Astrocyte of the cerebellum (primary cell): ENCODE results near the gene RAD51AP2.
"Not testable (repeated sequence)": the region's sequence is repeated elsewhere in the genome, so short reads cannot be mapped to it uniquely, and the experiment has no call there.

Source experiments
- DNase-seq: peaks from one replicate; pipeline ENCODE4 v3.0.0-alpha.2; 2011; ENCODE audit warnings: low read depth
- H3K4me3 ChIP-seq: 2 replicates; pipeline ENCODE4 v1.5.1; 2011; ENCODE audit warnings: mild to moderate bottlenecking, low read depth, low read length, moderate library complexity
- CTCF ChIP-seq: IDR thresholded peaks from 2 replicates; pipeline ENCODE4 v1.5.1; 2012; ENCODE audit warnings: low read length, low read depth, moderate library complexity, mild to moderate bottlenecking; ENCODE audit errors: missing control alignments
- in situ Hi-C: cut with HindIII; loops from 2 replicates; pipeline ENCODE4 v1.10.0; 2017; ENCODE audit warnings: low sequenced_read_pairs

Gene RAD51AP2

GRCh38 chr2:17495590-17495989 is 22.6 kb downstream of the RAD51AP2 start:
- H3K4me3 ChIP-seq = no peak overlapping the region
- in situ Hi-C loops = no loop called here
- no peak for DNase-seq
- no peak for TF ChIP-seq CTCF

GRCh38 chr2:17490165-17490564 is 28.1 kb downstream of the RAD51AP2 start:
- DNase-seq, in situ Hi-C loops, H3K4me3 ChIP-seq: not testable (repeated sequence)

GRCh38 chr2:17488610-17489009 is 29.6 kb downstream of the RAD51AP2 start:
- in situ Hi-C loops, H3K4me3 ChIP-seq, DNase-seq: not testable (repeated sequence)

- in situ Hi-C loops = loop anchor here (5.0 kb wide), 1 partner anchor 41 kb away; no protein-coding TSS in a partner anchor
- TF ChIP-seq CTCF = no peak
- DNase-seq = no peak
- no peak overlapping the region for H3K4me3 ChIP-seq
Observed at GRCh38 chr2:17483496-17483895, 34.7 kb downstream of the RAD51AP2 start.

- in situ Hi-C loops = loop anchor here (5.0 kb wide), 1 partner anchor 40 kb away; no protein-coding TSS in a partner anchor
Observed at GRCh38 chr2:17482651-17483050, 35.6 kb downstream of the RAD51AP2 start.

GRCh38 chr2:17479875-17480274 is 38.4 kb downstream of the RAD51AP2 start:
- DNase-seq = peak; percentile 22
- H3K4me3 ChIP-seq = no peak overlapping the region
- no peak for TF ChIP-seq CTCF
- in situ Hi-C loops = loop anchor here (5.0 kb wide), 1 partner anchor 38 kb away; no protein-coding TSS in a partner anchor

More at GRCh38 chr2:17482651-17483050, 35.6 kb downstream of the RAD51AP2 start:
- TF ChIP-seq CTCF = no peak
- no peak overlapping the region for H3K4me3 ChIP-seq
- DNase-seq = no peak

- no peak overlapping the region for H3K4me3 ChIP-seq
- DNase-seq = no peak
- no peak for TF ChIP-seq CTCF
- in situ Hi-C loops = no loop called here
Observed at GRCh38 chr2:17476830-17477229, 41.4 kb downstream of the RAD51AP2 start.

GRCh38 chr2:17476064-17476463 is 42.2 kb downstream of the RAD51AP2 start:
- in situ Hi-C loops = no loop called here
- no peak overlapping the region for H3K4me3 ChIP-seq
- peak; percentile 6 for DNase-seq
- TF ChIP-seq CTCF = no peak
